ENCODE measurements around the gene TNS1.

DNA sequence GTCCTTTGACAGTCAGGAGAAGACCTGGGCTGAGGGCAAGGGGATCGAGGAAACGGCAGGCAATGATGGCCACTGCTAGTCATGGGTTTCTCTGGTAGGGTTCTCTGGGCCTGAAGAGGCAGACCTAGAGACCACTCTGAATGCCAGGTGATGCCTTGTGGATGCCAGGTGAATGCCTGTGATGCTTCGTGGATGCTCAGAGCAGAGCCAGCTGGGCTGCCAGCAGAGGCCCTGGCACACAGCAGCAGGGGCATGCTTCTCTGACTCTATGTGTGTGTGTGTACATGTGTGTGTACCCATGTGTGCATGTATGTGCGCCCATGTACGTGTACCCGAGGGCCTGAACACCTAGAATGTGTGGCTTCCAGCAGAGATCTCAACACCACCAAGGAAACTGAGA, 172.0 kb downstream of the TNS1 start:
- TF ChIP-seq KAT7 (CRISPR knock-in tag; IDR thresholded peaks at IDR 0.05; ENCODE audit: borderline replicate concordance) (no peak), CBFB (CRISPR knock-in tag; IDR thresholded peaks at IDR 0.05; ENCODE audit: low read depth) (no peak)
- TF ChIP-seq, protein P1, sequence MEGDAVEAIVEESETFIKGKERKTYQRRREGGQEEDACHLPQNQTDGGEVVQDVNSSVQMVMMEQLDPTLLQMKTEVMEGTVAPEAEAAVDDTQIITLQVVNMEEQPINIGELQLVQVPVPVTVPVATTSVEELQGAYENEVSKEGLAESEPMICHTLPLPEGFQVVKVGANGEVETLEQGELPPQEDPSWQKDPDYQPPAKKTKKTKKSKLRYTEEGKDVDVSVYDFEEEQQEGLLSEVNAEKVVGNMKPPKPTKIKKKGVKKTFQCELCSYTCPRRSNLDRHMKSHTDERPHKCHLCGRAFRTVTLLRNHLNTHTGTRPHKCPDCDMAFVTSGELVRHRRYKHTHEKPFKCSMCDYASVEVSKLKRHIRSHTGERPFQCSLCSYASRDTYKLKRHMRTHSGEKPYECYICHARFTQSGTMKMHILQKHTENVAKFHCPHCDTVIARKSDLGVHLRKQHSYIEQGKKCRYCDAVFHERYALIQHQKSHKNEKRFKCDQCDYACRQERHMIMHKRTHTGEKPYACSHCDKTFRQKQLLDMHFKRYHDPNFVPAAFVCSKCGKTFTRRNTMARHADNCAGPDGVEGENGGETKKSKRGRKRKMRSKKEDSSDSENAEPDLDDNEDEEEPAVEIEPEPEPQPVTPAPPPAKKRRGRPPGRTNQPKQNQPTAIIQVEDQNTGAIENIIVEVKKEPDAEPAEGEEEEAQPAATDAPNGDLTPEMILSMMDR (IDR thresholded peaks at IDR 0.05) = no peak
- TF ChIP-seq, protein P2, sequence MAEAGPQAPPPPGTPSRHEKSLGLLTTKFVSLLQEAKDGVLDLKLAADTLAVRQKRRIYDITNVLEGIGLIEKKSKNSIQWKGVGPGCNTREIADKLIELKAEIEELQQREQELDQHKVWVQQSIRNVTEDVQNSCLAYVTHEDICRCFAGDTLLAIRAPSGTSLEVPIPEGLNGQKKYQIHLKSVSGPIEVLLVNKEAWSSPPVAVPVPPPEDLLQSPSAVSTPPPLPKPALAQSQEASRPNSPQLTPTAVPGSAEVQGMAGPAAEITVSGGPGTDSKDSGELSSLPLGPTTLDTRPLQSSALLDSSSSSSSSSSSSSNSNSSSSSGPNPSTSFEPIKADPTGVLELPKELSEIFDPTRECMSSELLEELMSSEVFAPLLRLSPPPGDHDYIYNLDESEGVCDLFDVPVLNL (CRISPR knock-in tag; IDR thresholded peaks at IDR 0.05; ENCODE audit: borderline replicate concordance, low read depth) = no peak

Data from WTC11 (cell line).